GM23338 (cell line): ENCODE results near the gene ZNF227. TPM values are rescaled to one million over a fixed set of nuclear protein-coding genes. Genes with fewer than 3 reads are reported as not detected.
A peak's percentile ranks its signal among the peaks of the same experiment; 100 is the strongest.

ENCODE experiments used
- ATAC-seq: fragments of 200-7000 bp; cut with Tn5 transposase; 3 replicates; pipeline ENCODE4 v1.9.1; 2020
- DNase-seq: peaks from one replicate; pipeline ENCODE4 v3.0.0-alpha.2; 2015; ENCODE audit warnings: low spot score
- H2AFZ ChIP-seq: fragments of 200-600 bp; sonication (generic); 2 replicates; pipeline ENCODE4 v1.8.0; 2016; ENCODE audit warnings: antibody characterized with exemption, mild to moderate bottlenecking, moderate library complexity
- H3F3A ChIP-seq: fragments of 200-600 bp; sonication (generic); replicated peaks from 2 replicates; pipeline ENCODE4 v1.8.0; 2017; ENCODE audit warnings: antibody characterized with exemption, mixed run types, low read depth
- H3K27ac ChIP-seq: fragments of 200-600 bp; sonication (generic); 2 replicates; pipeline ENCODE4 v1.6.1; 2016; ENCODE audit warnings: low read depth
- H3K27me3 ChIP-seq: fragments of 200-600 bp; sonication (generic); 2 replicates; pipeline ENCODE4 v1.8.0; 2016; ENCODE audit warnings: mild to moderate bottlenecking, mixed run types, moderate library complexity; ENCODE audit not compliant: insufficient read depth
- H3K36me3 ChIP-seq: fragments of 200-600 bp; sonication (generic); 2 replicates; pipeline ENCODE4 v1.8.0; 2016; ENCODE audit warnings: mild to moderate bottlenecking; ENCODE audit not compliant: insufficient read depth
- H3K4me1 ChIP-seq: fragments of 200-600 bp; sonication (generic); 2 replicates; pipeline ENCODE4 v1.8.0; 2016; ENCODE audit warnings: mild to moderate bottlenecking, moderate library complexity; ENCODE audit not compliant: insufficient read depth
- H3K4me2 ChIP-seq: fragments of 200-600 bp; sonication (generic); 2 replicates; pipeline ENCODE4 v1.7.1; 2017; ENCODE audit warnings: mixed run types
- H3K4me3 ChIP-seq: fragments of 200-600 bp; sonication (generic); 2 replicates; pipeline ENCODE4 v1.6.1; 2016; ENCODE audit warnings: mixed run types
- H3K79me2 ChIP-seq: fragments of 200-600 bp; sonication (generic); replicated peaks from 2 replicates; pipeline ENCODE4 v1.8.0; 2017; ENCODE audit warnings: mild to moderate bottlenecking; ENCODE audit not compliant: insufficient read depth
- H3K9me2 ChIP-seq: fragments of 200-600 bp; sonication (generic); 2 replicates; pipeline ENCODE4 v1.8.0; 2017; ENCODE audit not compliant: insufficient read depth
- H4K20me1 ChIP-seq: fragments of 200-600 bp; sonication (generic); replicated peaks from 2 replicates; pipeline ENCODE4 v1.8.0; 2017; ENCODE audit warnings: mild to moderate bottlenecking; ENCODE audit not compliant: insufficient read depth
- H3K27ac Mint-ChIP-seq: 2 replicates; pipeline ENCODE4 v1.8.0; 2020; ENCODE audit warnings: inconsistent platforms, mild to moderate bottlenecking, moderate library complexity, mixed read lengths
- H3K27me3 Mint-ChIP-seq: 3 replicates; pipeline ENCODE4 v1.8.0; 2022; ENCODE audit warnings: low read depth, mild to moderate bottlenecking, moderate library complexity, mixed read lengths, inconsistent platforms; ENCODE audit not compliant: insufficient read depth, poor library complexity
- H3K36me3 Mint-ChIP-seq: 3 replicates; pipeline ENCODE4 v1.8.0; 2021; ENCODE audit warnings: low read depth, mild to moderate bottlenecking, inconsistent platforms, moderate library complexity, mixed read lengths
- H3K4me1 Mint-ChIP-seq: 3 replicates; pipeline ENCODE4 v1.8.0; 2020; ENCODE audit warnings: mild to moderate bottlenecking, inconsistent platforms, mixed read lengths
- H3K4me3 Mint-ChIP-seq: 3 replicates; pipeline ENCODE4 v1.8.0; 2021; ENCODE audit warnings: moderate library complexity, mild to moderate bottlenecking, inconsistent platforms, mixed read lengths
- H3K9me3 Mint-ChIP-seq: 3 replicates; pipeline ENCODE4 v1.8.0; 2020; ENCODE audit warnings: moderate library complexity, mild to moderate bottlenecking, inconsistent platforms, mixed read lengths
- CREB1 ChIP-seq: fragments of 250-450 bp; sonication (Bioruptor Pico); IDR thresholded peaks from 2 replicates; pipeline ENCODE4 v1.5.0; 2020; ENCODE audit warnings: low read depth, mild to moderate bottlenecking, moderate library complexity
- CTCF ChIP-seq, 2 experiments: fragments of 200-600 bp in 1 of 2; sonication (generic) in 1 of 2; conservative IDR thresholded peaks; 2 replicates each; pipeline versions ENCODE4 v1.5.1 to v1.6.1; 2016 to 2017; ENCODE audit warnings: antibody characterized with exemption in 2 of 2, low read depth in 2 of 2, mild to moderate bottlenecking in 2 of 2, moderate library complexity in 1 of 2
- ETS1 ChIP-seq: IDR thresholded peaks from 2 replicates; pipeline ENCODE4 v1.6.1; 2016; ENCODE audit warnings: antibody characterized with exemption
- EZH2 ChIP-seq: fragments of 200-600 bp; sonication (generic); IDR thresholded peaks from one replicate; pipeline ENCODE4 v1.8.0; 2017; ENCODE audit warnings: antibody characterized with exemption, mild to moderate bottlenecking, low read depth; ENCODE audit not compliant: unreplicated experiment
- EZH2phosphoT487 ChIP-seq: fragments of 200-600 bp; sonication (generic); IDR thresholded peaks from one replicate; pipeline ENCODE4 v1.8.1; 2018; ENCODE audit warnings: antibody characterized with exemption; ENCODE audit not compliant: unreplicated experiment
- JUNB ChIP-seq: IDR thresholded peaks from one replicate; pipeline ENCODE4 v1.6.1; 2016; ENCODE audit warnings: antibody characterized with exemption; ENCODE audit not compliant: unreplicated experiment
- NANOG ChIP-seq: IDR thresholded peaks from 2 replicates; pipeline ENCODE4 v1.6.1; 2016; ENCODE audit warnings: antibody characterized with exemption, borderline replicate concordance
- POLR2AphosphoS5 ChIP-seq: IDR thresholded peaks from 2 replicates; pipeline ENCODE4 v1.6.1; 2016; ENCODE audit warnings: antibody characterized with exemption, low read depth
- STAT1 ChIP-seq: IDR thresholded peaks from one replicate; pipeline ENCODE4 v1.6.1; 2016; ENCODE audit warnings: antibody characterized with exemption; ENCODE audit not compliant: unreplicated experiment
- ZNF114 ChIP-seq: fragments of 250-450 bp; sonication (Bioruptor Pico); IDR thresholded peaks from 2 replicates; pipeline ENCODE4 v1.5.0; 2020; ENCODE audit warnings: mild to moderate bottlenecking, moderate library complexity
- ZNF331 ChIP-seq: fragments of 250-450 bp; sonication (Bioruptor Pico); IDR thresholded peaks from 2 replicates; pipeline ENCODE4 v1.5.0; 2020; ENCODE audit warnings: low read depth, mild to moderate bottlenecking, moderate library complexity
- ZNF462 ChIP-seq: fragments of 250-450 bp; sonication (Bioruptor Pico); IDR thresholded peaks from 2 replicates; pipeline ENCODE4 v1.5.0; 2020; ENCODE audit warnings: mild to moderate bottlenecking, moderate library complexity
- polyA plus RNA-seq: library from polyadenylated mRNA; unstranded; fragments of >200 nt; fragmentation: Nextera tagmentation; extraction: Ambion mirVana; gene quantifications from 2 replicates; pipeline ENCODE4 v1.2.1, GENCODE V29; 2016
- total RNA-seq: library from RNA; depleted of rRNA; stranded (reverse); fragments of >200 nt; shearing (Covaris generic); gene quantifications from 2 replicates; pipeline ENCODE4 v1.2.3, GENCODE V29; 2014

The ZNF227 gene
- total and polyA plus RNA-seq, 2 experiments from 2014 or later, result 6.6 to 18.2 TPM

- no peak for TF ChIP-seq STAT1
- no peak for TF ChIP-seq CREB1 (CRISPR knock-in tag)
- TF ChIP-seq POLR2AphosphoS5, result no peak
- no peak for TF ChIP-seq CTCF (conservative IDR thresholded peaks at IDR 0.05; ENCODE audit: low read depth in 2 of 2)
- no peak for TF ChIP-seq EZH2
- TF ChIP-seq EZH2phosphoT487, result no peak
- TF ChIP-seq ETS1, result no peak
Measured at GRCh38 chr19:44164327-44164672, 48.0 kb upstream of the ZNF227 start (continued).

GRCh38 chr19:44164673-44165512, 47.4 kb upstream of the ZNF227 start, which contains the start of gene ZNF226:
ZNF226 (plus strand) TSS chr19:44165100; CDS start chr19:44170081, 4,981 bp downstream.
- H3K27ac Mint-ChIP-seq, result peak within 1 kb of the TSS; percentile 98
- 0 out of 2 replicates have a peak, but pooled peaks cover 15% of the 10 kb centered on the region for H3K36me3 ChIP-seq
- TF ChIP-seq CREB1 (CRISPR knock-in tag) (peak; percentile 63), ZNF114 (CRISPR knock-in tag) (no peak), POLR2AphosphoS5 (peak; percentile 77), ZNF462 (no peak), EZH2phosphoT487 (no peak), ETS1 (peak; percentile 99), JUNB (no peak), ZNF331 (CRISPR knock-in tag) (no peak), NANOG (no peak), STAT1 (no peak), EZH2 (no peak)

More at GRCh38 chr19:44164673-44165512, 47.4 kb upstream of the ZNF227 start, which contains the start of gene ZNF226:
- Histone ChIP-seq H3K4me3 (peak within 1 kb of the TSS; percentile 62), H3K4me1 (peaks cover 10% of the 10 kb centered on the region), H3K79me2 (peaks cover 41% of the 10 kb centered on the region), H2AFZ (peak within 1 kb of the TSS; percentile 28), H3K27me3 (no peaks in the 10 kb centered on the region), H3F3A (no peaks in the 10 kb centered on the region), H3K27ac (peak within 1 kb of the TSS; percentile 67), H3K9me2 (no peaks in the 10 kb centered on the region), H3K4me2 (peak within 1 kb of the TSS; percentile 85), H4K20me1 (no peaks in the 10 kb centered on the region)
- peak; percentile 99 for ATAC-seq
- H3K36me3 Mint-ChIP-seq, result peaks cover 30% of the 10 kb centered on the region
- peaks cover 3% of the 10 kb centered on the region for H3K27me3 Mint-ChIP-seq
- no peaks in the 10 kb centered on the region; the same call in 2 of the 3 replicates for H3K9me3 Mint-ChIP-seq
- peak within 1 kb of the TSS; percentile 99 for H3K4me3 Mint-ChIP-seq
- H3K4me1 Mint-ChIP-seq, result peaks cover 7% of the 10 kb centered on the region; the same call in 2 of the 3 replicates
- DNase-seq, result peak; percentile 99
